ENCODE data around the gene LTN1. TPM values are rescaled to one million over a fixed set of nuclear protein-coding genes. Genes with fewer than 3 reads are reported as not detected.
A peak's percentile ranks its signal among the peaks of the same experiment; 100 is the strongest.

LTN1 gene
- total RNA-seq, 2 donors from 2014 or later, result 12.3 to 18.2 TPM

DNA sequence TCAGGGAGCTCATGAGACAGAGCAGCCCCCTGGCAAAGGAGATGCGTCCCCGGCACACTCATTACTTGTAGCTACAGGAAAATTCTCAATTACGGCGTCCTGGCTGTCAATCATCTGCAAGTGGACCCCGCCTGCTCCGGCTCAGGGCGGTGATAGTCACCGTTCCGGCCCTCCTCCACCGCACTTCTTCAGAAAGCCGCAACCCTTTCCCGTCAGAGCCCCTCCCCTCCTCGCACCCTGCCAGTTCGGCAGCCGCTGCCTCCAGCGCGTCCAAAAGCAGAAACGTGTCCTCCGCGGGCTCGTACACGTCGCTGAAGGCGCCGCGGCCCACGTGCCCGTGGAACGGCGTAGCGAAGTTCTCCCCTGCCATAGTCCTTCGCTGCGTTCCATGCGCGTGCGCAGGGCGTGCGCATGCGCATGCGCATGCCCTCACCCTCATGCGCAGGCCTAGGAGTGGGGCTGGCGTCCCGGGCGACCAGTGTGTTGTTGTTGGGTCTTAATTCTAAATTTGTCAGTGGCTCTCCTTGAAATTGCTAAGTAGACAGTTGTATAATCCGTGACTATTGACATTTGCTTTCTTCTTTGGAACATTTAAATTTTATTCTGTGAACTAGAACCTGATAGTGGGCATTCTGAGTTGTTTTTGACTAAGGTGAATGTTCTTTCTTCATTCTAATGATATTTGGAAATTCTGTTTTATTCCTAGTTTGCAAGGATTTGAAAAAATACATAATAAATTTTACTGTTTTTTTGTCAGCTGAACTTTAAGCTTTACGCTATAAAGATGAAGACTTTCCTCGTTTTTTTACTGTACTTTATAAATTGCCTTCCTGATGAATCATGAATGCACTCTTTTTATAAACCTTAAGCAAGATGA, 107.5 kb downstream of the LTN1 start:
- H3K27me3 ChIP-seq, result no peaks in the 10 kb centered on the region
- no peaks in the 10 kb centered on the region for H3K9me3 ChIP-seq
- TF ChIP-seq, protein P1, sequence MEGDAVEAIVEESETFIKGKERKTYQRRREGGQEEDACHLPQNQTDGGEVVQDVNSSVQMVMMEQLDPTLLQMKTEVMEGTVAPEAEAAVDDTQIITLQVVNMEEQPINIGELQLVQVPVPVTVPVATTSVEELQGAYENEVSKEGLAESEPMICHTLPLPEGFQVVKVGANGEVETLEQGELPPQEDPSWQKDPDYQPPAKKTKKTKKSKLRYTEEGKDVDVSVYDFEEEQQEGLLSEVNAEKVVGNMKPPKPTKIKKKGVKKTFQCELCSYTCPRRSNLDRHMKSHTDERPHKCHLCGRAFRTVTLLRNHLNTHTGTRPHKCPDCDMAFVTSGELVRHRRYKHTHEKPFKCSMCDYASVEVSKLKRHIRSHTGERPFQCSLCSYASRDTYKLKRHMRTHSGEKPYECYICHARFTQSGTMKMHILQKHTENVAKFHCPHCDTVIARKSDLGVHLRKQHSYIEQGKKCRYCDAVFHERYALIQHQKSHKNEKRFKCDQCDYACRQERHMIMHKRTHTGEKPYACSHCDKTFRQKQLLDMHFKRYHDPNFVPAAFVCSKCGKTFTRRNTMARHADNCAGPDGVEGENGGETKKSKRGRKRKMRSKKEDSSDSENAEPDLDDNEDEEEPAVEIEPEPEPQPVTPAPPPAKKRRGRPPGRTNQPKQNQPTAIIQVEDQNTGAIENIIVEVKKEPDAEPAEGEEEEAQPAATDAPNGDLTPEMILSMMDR (IDR thresholded peaks at IDR 0.05), result no peak
- H3K36me3 ChIP-seq, result peaks cover 8% of the 10 kb centered on the region
- H3K4me3 ChIP-seq, result peak overlapping the region; percentile 42 to 65
- peaks cover 0 to 11% of the 10 kb centered on the region in 2 donors for H3K4me1 ChIP-seq
- DNase-seq (ENCODE audit: low spot score), result peak; percentile 89
- peak overlapping the region; percentile 84 to 85 for H3K27ac ChIP-seq

DNA sequence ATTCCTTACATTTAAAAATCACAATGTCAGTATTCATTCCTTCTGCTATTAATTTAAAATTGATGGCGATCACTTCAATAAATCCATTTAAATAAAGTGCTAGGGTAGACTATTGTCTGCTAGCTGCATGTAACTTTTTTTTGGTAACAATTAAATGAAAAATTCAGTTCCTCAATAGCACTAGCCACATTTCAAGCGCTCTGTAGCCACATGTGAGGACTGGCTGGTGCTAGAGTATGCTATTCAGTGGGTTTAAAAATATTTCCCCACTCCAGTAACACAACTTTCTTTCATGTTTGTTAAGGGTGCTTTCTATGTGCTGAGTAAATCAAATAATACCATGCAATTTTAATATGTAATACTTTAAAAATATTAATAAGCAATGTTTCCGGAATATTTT, 108.2 kb downstream of the LTN1 start:
- no peak for DNase-seq (ENCODE audit: low spot score)
- no peaks in the 10 kb centered on the region for H3K9me3 ChIP-seq
- peak overlapping the region; percentile 84 to 85 for H3K27ac ChIP-seq
- peaks cover 0 to 11% of the 10 kb centered on the region in 2 donors for H3K4me1 ChIP-seq
- peaks cover 12% of the 10 kb centered on the region for H3K36me3 ChIP-seq
- TF ChIP-seq, protein P1 (IDR thresholded peaks at IDR 0.05), result no peak
- H3K4me3 ChIP-seq, result peak overlapping the region; percentile 42 to 65
- H3K27me3 ChIP-seq, result no peaks in the 10 kb centered on the region

GRCh38 chr21:28883931-28884330, 108.7 kb downstream of the LTN1 start:
- Histone ChIP-seq H3K4me3 (peak overlapping the region in 1 of 2 donors; percentile 65), H3K9me3 (no peaks in the 10 kb centered on the region), H3K36me3 (peaks cover 17% of the 10 kb centered on the region), H3K4me1 (peaks cover 0 to 11% of the 10 kb centered on the region in 2 donors), H3K27ac (no peak overlapping the region), H3K27me3 (no peaks in the 10 kb centered on the region)
- DNase-seq (ENCODE audit: low spot score), result no peak
- TF ChIP-seq, protein P1 (IDR thresholded peaks at IDR 0.05), result no peak

- Histone ChIP-seq H3K27ac (no peak overlapping the region), H3K36me3 (peaks cover 25% of the 10 kb centered on the region), H3K27me3 (no peaks in the 10 kb centered on the region), H3K4me1 (peaks cover 0 to 11% of the 10 kb centered on the region in 2 donors), H3K9me3 (no peaks in the 10 kb centered on the region), H3K4me3 (no peak overlapping the region)
- TF ChIP-seq, protein P1 (IDR thresholded peaks at IDR 0.05), result no peak
- no peak for DNase-seq (ENCODE audit: low spot score)
These were observed 110.3 kb downstream of the LTN1 start for GRCh38 chr21:28882345-28882744.

Other genes with a start within 250 kb of the LTN1 start
- gene RWDD2B, start 26.5 kb upstream of the LTN1 start, total RNA-seq, result 10 to 100 TPM in 1 of 2 donors, 1 to 10 TPM in 1; 7.2 to 14.9 TPM
- 10 to 100 TPM; 23.2 to 28.1 TPM for gene USP16, start 31.8 kb upstream of the LTN1 start, total RNA-seq
- gene CCT8, start 80.8 kb upstream of the LTN1 start, total RNA-seq, result 10 to 100 TPM; 89.5 to 91.8 TPM
- gene MAP3K7CL, start 137.8 kb upstream of the LTN1 start, total RNA-seq, result 10 to 100 TPM in 1 of 2 donors, 1 to 10 TPM in 1; 1.7 to 15.5 TPM

Data from right atrium auricular region (tissue), 2 donors.